Gastroesophageal sphincter (tissue), 3 donors: Measurements from ENCODE around the gene ZNF672.

ENCODE experiments used
- CTCF ChIP-seq, 4 experiments: fragments of 200-600 bp in 2 of 4; fragments of 450-650 bp in 2 of 4; sonication (generic) in 1 of 4; IDR thresholded peaks; one replicate each; pipeline ENCODE4 v1.5.1; 2017 to 2019; ENCODE audit warnings: antibody characterized with exemption in 4 of 4, mild to moderate bottlenecking in 2 of 4, moderate library complexity in 2 of 4
- EP300 ChIP-seq: sonication (generic); formaldehyde crosslinking; IDR thresholded peaks from one replicate; pipeline ENCODE4 v1.6.1; 2017; ENCODE audit warnings: antibody characterized with exemption, mild to moderate bottlenecking
- POLR2A ChIP-seq, 2 donors: fragments of 450-650 bp; IDR thresholded peaks; one replicate each; pipeline ENCODE4 v1.6.1; 2017; ENCODE audit warnings: antibody characterized with exemption in 2 of 2, mild to moderate bottlenecking in 2 of 2, moderate library complexity in 1 of 2

DNA sequence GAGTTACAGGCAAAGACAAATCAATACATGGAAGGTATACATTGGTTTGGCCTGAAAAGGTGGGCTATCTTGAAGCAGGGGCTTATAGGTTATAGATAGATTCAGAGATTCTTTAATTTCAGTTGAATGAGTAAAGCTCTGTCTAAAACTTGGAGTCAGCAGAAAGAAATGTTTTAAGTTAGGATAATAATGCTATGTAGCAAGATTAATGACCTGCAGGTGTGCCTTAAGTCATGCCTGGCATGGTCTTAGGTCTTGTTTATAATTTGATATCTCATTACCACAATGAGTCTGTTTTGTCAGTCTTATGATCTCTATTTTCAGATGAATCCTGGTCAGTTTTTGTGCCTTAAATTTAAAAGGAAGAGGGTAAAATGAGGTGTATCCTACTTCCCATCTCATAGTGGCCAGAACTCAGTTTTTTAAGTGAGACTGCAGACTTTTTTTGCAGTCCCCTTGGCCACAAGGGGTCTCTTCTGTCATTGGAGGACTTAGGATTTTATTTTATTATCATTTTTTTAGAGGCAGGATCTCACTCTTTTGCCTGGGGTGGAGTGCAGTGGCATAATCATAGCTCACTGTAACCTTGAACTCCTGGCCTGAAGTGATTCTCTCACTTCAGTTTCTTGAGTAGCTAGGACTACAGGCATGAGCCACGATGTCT lies 46.7 kb downstream of the ZNF672 start:
- no peak for TF ChIP-seq CTCF (IDR thresholded peaks at IDR 0.05)
- TF ChIP-seq POLR2A (IDR thresholded peaks at IDR 0.05), result no peak
- no peak for TF ChIP-seq EP300
